SU-DHL-6 (cell line): Measurements from ENCODE around the gene CCDC188.

Source experiments
- H2AFZ ChIP-seq: fragments of 200-600 bp; sonication (generic); 2 replicates; pipeline ENCODE4 v1.6.1; 2014; ENCODE audit warnings: low read depth, mild to moderate bottlenecking, moderate library complexity, mixed read lengths, antibody characterized with exemption, low read length; ENCODE audit not compliant: severe bottlenecking
- H3F3A ChIP-seq: fragments of 200-600 bp; shearing (Covaris generic); 2 replicates; pipeline ENCODE4 v1.6.0; 2016; ENCODE audit warnings: antibody characterized with exemption, mild to moderate bottlenecking; ENCODE audit not compliant: insufficient read depth
- H3K27ac ChIP-seq: fragments of 200-600 bp; sonication (generic); 2 replicates; pipeline ENCODE4 v1.5.1; 2016; ENCODE audit warnings: low read depth, mild to moderate bottlenecking, low read length, moderate library complexity, mixed read lengths
- H3K27me3 ChIP-seq: fragments of 200-600 bp; sonication (generic), shearing (Covaris generic); 2 replicates; pipeline ENCODE4 v1.6.0; 2014; ENCODE audit warnings: mild to moderate bottlenecking, low read length
- H3K36me3 ChIP-seq: fragments of 200-600 bp; sonication (generic); 2 replicates; pipeline ENCODE4 v1.6.1; 2014; ENCODE audit warnings: mild to moderate bottlenecking, low read length, mixed read lengths
- H3K4me2 ChIP-seq: fragments of 300-600, 200-600 bp; shearing (Covaris generic), sonication (generic); 2 replicates; pipeline ENCODE4 v1.6.0; 2014; ENCODE audit warnings: low read length, low read depth, mild to moderate bottlenecking; ENCODE audit not compliant: poor library complexity, severe bottlenecking
- H3K4me3 ChIP-seq: fragments of 200-600 bp; sonication (generic); 2 replicates; pipeline ENCODE4 v1.5.1; 2014; ENCODE audit warnings: antibody characterized with exemption, low read length, mild to moderate bottlenecking, mixed read lengths; ENCODE audit not compliant: insufficient read depth, poor library complexity, severe bottlenecking
- H3K79me2 ChIP-seq: fragments of 200-600 bp; sonication (generic); 2 replicates; pipeline ENCODE4 v1.6.1; 2014; ENCODE audit warnings: mild to moderate bottlenecking, low read length, moderate library complexity; ENCODE audit not compliant: insufficient read depth
- H3K9ac ChIP-seq: fragments of 200-600 bp; sonication (generic); 2 replicates; pipeline ENCODE4 v1.7.0; 2014; ENCODE audit warnings: mild to moderate bottlenecking, low read length
- H3K9me2 ChIP-seq: fragments of 200-600 bp; sonication (generic); replicated peaks from 2 replicates; pipeline ENCODE4 v1.6.1; 2014; ENCODE audit warnings: low read length; ENCODE audit not compliant: insufficient read depth
- H3K9me3 ChIP-seq: fragments of 200-600 bp; sonication (generic); 2 replicates; pipeline ENCODE4 v1.6.1; 2014; ENCODE audit warnings: low read length, mixed read lengths; ENCODE audit not compliant: insufficient read depth
- H4K20me1 ChIP-seq: fragments of 200-600 bp; sonication (generic); 2 replicates; pipeline ENCODE4 v1.6.1; 2014; ENCODE audit warnings: low read depth, mild to moderate bottlenecking, antibody characterized with exemption, low read length, moderate library complexity, mixed read lengths
- EZH2phosphoT487 ChIP-seq: fragments of 200-600 bp; sonication (generic), shearing (Covaris generic); conservative IDR thresholded peaks from 2 replicates; pipeline ENCODE4 v1.6.1; 2018; ENCODE audit warnings: mild to moderate bottlenecking, antibody characterized with exemption, low read length, moderate library complexity, mixed read lengths
- TF ChIP-seq, protein P1 (sequence below): fragments of 200-600 bp; sonication (generic); IDR thresholded peaks from one replicate; pipeline ENCODE4 v1.5.1; 2017; ENCODE audit warnings: antibody characterized with exemption, mild to moderate bottlenecking, low read length, moderate library complexity; ENCODE audit not compliant: insufficient read depth, poor library complexity, severe bottlenecking

The CCDC188 gene

DNA sequence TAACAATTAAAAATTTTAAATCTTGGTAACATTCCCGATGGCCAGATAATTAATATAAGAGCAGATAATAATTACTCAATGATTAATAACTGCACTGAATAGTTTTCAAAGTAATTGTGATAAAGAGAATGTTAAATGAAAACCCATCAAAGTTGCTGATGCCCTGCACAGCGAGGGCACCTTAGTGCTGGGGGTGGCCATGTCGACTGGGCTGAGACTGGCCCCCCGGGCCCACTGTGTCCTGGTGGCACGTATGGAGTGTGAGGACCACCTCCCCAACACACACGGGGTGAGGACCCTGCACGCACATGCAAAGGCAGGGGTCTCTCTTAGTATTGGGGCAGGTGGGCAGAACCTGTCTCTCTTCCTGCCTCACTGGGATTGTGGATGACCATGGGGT, 15.1 kb upstream of the CCDC188 start:
- Histone ChIP-seq H3K36me3 (no peaks in the 10 kb centered on the region), H3K4me2 (no peak overlapping the region), H3F3A (no peaks in the 10 kb centered on the region), H2AFZ (no peak overlapping the region), H3K27ac (no peak overlapping the region), H3K9me3 (no peaks in the 10 kb centered on the region), H3K79me2 (no peaks in the 10 kb centered on the region), H3K9ac (no peak overlapping the region), H3K27me3 (no peaks in the 10 kb centered on the region), H3K4me3 (no peak overlapping the region), H3K9me2 (no peaks in the 10 kb centered on the region), H4K20me1 (no peaks in the 10 kb centered on the region)
- TF ChIP-seq, protein P1, sequence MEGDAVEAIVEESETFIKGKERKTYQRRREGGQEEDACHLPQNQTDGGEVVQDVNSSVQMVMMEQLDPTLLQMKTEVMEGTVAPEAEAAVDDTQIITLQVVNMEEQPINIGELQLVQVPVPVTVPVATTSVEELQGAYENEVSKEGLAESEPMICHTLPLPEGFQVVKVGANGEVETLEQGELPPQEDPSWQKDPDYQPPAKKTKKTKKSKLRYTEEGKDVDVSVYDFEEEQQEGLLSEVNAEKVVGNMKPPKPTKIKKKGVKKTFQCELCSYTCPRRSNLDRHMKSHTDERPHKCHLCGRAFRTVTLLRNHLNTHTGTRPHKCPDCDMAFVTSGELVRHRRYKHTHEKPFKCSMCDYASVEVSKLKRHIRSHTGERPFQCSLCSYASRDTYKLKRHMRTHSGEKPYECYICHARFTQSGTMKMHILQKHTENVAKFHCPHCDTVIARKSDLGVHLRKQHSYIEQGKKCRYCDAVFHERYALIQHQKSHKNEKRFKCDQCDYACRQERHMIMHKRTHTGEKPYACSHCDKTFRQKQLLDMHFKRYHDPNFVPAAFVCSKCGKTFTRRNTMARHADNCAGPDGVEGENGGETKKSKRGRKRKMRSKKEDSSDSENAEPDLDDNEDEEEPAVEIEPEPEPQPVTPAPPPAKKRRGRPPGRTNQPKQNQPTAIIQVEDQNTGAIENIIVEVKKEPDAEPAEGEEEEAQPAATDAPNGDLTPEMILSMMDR = no peak
- TF ChIP-seq EZH2phosphoT487 = no peak

DNA sequence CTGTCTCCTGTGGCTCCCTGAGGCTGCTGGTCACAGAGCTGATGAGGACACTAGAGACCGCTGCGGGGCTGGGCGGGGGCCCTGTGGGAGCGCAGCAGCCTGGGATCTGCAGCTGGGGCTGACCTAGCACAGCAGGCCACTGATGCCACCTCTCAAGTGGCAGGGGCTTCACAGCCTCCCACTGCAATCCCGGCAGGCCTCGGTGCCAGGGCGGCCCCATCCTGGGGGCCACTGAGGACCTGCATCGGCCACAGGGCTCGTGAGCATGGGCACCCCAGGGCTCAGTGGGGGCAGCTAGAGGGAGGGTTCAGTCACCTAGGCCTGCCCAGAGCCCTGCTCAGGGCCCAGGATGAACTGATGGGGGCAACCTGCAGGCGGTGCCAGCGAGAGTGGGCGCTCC, 14.6 kb upstream of the CCDC188 start:
- Histone ChIP-seq H3F3A (no peaks in the 10 kb centered on the region), H3K9ac (no peak overlapping the region), H3K27ac (no peak overlapping the region), H3K36me3 (no peaks in the 10 kb centered on the region), H3K9me2 (no peaks in the 10 kb centered on the region), H3K4me2 (no peak overlapping the region), H3K9me3 (no peaks in the 10 kb centered on the region), H3K27me3 (no peaks in the 10 kb centered on the region), H4K20me1 (no peaks in the 10 kb centered on the region), H2AFZ (no peak overlapping the region), H3K4me3 (no peak overlapping the region), H3K79me2 (no peaks in the 10 kb centered on the region)
- TF ChIP-seq EZH2phosphoT487 = no peak
- TF ChIP-seq, protein P1 = no peak

DNA sequence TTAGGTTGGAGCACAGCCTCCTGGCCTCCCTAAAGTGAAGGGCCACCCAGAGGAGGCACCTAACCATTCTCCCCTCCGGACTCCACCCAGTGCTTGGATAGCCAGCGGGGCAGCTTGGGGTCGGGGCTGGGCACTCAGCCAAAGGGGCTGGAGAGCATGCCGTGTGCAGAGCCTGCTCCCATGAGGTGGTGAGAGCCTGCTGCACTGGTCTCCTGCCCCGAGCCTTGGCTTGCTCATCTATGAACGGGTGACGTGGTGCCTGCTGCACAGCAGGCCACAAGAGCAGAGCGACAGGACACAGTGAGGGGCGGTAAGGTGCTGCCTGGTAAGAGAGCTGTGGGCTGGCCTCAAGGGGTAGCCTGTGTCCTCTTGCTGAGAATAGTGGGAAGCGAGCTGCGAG, 14.0 kb upstream of the CCDC188 start:
- TF ChIP-seq EZH2phosphoT487 = no peak
- TF ChIP-seq, protein P1 = no peak
- Histone ChIP-seq H3F3A (no peaks in the 10 kb centered on the region), H3K36me3 (no peaks in the 10 kb centered on the region), H3K27me3 (no peaks in the 10 kb centered on the region), H3K9ac (no peak overlapping the region), H3K27ac (no peak overlapping the region), H3K4me3 (no peak overlapping the region), H4K20me1 (no peaks in the 10 kb centered on the region), H3K4me2 (no peak overlapping the region), H3K79me2 (no peaks in the 10 kb centered on the region), H3K9me2 (no peaks in the 10 kb centered on the region), H2AFZ (no peak overlapping the region), H3K9me3 (no peaks in the 10 kb centered on the region)
